Activated T-cell treated with anti-CD3 and anti-CD28 coated beads, Interleukin-2, amount 50 U/mL, for 72 hours (primary cell): ENCODE data around the gene KCNK3. TPM values are rescaled to one million over a fixed set of nuclear protein-coding genes. Genes with fewer than 3 reads are reported as not detected.
A peak's percentile ranks its signal among the peaks of the same experiment; 100 is the strongest.

Experiments used
- ATAC-seq, 2 donors: fragments of 150-1000 bp; cut with Tn5 transposase; replicated peaks in 1 of 2; 2 replicates each; pipeline ENCODE4 v1.10.0; 2021; ENCODE audit warnings: moderate library complexity in 2 of 2, mild to moderate bottlenecking in 1 of 2
- DNase-seq, 2 donors: peaks; one replicate each; pipeline ENCODE4 v3.0.0; 2021 to 2022; ENCODE audit warnings: mixed read lengths in 1 of 2
- H3K27ac Mint-ChIP-seq: one replicate; pipeline ENCODE4 v1.8.0; 2022; ENCODE audit warnings: mild to moderate bottlenecking, moderate library complexity, mixed read lengths
- H3K27me3 Mint-ChIP-seq: one replicate; pipeline ENCODE4 v1.8.0; 2022; ENCODE audit warnings: low read depth, mixed read lengths
- H3K36me3 Mint-ChIP-seq, 2 donors: one replicate each; pipeline ENCODE4 v1.8.0; 2022; ENCODE audit warnings: mixed read lengths in 2 of 2, mild to moderate bottlenecking in 1 of 2; ENCODE audit not compliant: insufficient read depth in 2 of 2
- H3K4me1 Mint-ChIP-seq: one replicate; pipeline ENCODE4 v1.8.0; 2022; ENCODE audit warnings: low read depth, mixed read lengths
- H3K4me3 Mint-ChIP-seq, 2 donors: one replicate each; pipeline ENCODE4 v1.8.0; 2022; ENCODE audit warnings: mild to moderate bottlenecking in 2 of 2, mixed read lengths in 2 of 2, moderate library complexity in 2 of 2
- H3K9me3 Mint-ChIP-seq, 2 donors: one replicate each; pipeline ENCODE4 v1.8.0; 2022; ENCODE audit warnings: mixed read lengths in 2 of 2
- total RNA-seq, 2 donors: library from RNA; stranded (reverse); gene quantifications; one replicate each; pipeline ENCODE4 v1.2.3, GENCODE V29; 2022

Gene KCNK3
- not detected for total RNA-seq

- Mint-ChIP-seq H3K4me3 (peak within 1 kb of the TSS in 1 of 2 donors; percentile 65), H3K9me3 (no peaks in the 10 kb centered on the region), H3K27me3 (peaks cover 71% of the 10 kb centered on the region), H3K27ac (no peak within 1 kb of the TSS), H3K36me3 (no peaks in the 10 kb centered on the region), H3K4me1 (peaks cover 5% of the 10 kb centered on the region)
- ATAC-seq (peak; percentile 69 to 84), DNase-seq (peak; percentile 49 to 63)
Observed at GRCh38 chr2:26692279-26692896, at the start of gene KCNK3. KCNK3 (plus strand) TSS chr2:26692722; CDS start chr2:26692876, 154 bp downstream.

DNA sequence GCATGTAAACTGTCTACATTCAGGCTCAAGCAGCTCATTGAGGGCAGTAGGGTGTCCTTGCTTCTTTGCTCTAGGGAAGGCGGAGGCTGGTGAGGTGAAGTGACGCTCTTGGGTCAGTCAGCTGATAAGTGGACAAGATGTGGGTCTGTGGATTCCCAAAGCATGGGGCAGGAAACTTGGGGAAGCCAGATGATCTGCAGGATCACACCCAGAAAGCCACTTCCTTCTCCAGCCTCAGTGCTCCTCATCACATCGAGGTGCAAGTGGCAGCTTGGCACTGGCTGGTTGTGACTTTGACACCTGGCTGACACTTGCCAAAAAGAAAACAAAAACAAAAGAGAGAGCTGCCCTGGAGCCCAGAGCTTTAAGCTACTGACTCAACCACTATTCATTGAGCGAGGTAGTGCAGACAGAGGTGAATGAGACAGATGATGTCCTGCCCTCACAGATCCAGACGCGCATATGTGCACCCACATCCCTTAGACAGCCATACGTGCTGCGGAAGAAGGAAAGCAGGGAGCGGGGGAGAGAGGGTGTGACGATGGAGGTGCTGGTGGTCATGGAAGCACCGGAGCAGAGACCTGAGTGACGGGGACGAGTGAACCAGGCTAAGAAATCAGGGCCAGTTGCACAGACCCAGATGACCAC lies 48.2 kb upstream of the KCNK3 start:
- H3K4me3 Mint-ChIP-seq = no peak overlapping the region
- H3K9me3 Mint-ChIP-seq = no peaks in the 10 kb centered on the region
- DNase-seq (no peak), ATAC-seq (no peak)
- H3K27me3 Mint-ChIP-seq = peaks cover 53% of the 10 kb centered on the region
- no peak overlapping the region for H3K27ac Mint-ChIP-seq
- no peaks in the 10 kb centered on the region for H3K36me3 Mint-ChIP-seq
- H3K4me1 Mint-ChIP-seq = no peaks in the 10 kb centered on the region

DNA sequence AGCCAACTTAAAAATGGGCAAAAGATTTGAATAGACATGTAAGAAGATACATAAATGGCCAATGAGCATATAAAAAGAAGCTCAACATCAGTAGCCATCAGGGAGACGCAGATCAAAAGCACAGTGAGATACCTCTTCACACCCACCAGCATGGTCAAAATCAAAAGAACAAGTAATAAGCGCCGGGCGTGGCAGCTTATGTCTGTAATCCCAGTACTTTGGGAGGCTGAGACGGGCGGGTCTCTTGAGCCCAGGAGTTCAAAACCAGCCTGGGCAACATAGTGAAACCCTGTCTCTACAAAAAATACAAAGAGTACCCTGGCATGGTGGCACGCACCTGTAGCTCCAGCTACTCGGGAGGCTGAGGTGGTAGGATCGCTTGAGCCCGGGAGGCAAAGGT lies 46.8 kb upstream of the KCNK3 start:
- Mint-ChIP-seq H3K36me3 (no peaks in the 10 kb centered on the region), H3K4me3 (no peak overlapping the region), H3K9me3 (no peaks in the 10 kb centered on the region), H3K27me3 (peaks cover 56% of the 10 kb centered on the region), H3K27ac (no peak overlapping the region), H3K4me1 (no peaks in the 10 kb centered on the region)
- no peak for DNase-seq
- no peak for ATAC-seq

- Mint-ChIP-seq H3K36me3 (no peaks in the 10 kb centered on the region), H3K27me3 (peaks cover 49% of the 10 kb centered on the region), H3K27ac (no peak overlapping the region), H3K9me3 (no peaks in the 10 kb centered on the region), H3K4me3 (no peak overlapping the region), H3K4me1 (no peaks in the 10 kb centered on the region)
- ATAC-seq (no peak), DNase-seq (no peak)
Observed at GRCh38 chr2:26646986-26647672, 45.4 kb upstream of the KCNK3 start.

DNA sequence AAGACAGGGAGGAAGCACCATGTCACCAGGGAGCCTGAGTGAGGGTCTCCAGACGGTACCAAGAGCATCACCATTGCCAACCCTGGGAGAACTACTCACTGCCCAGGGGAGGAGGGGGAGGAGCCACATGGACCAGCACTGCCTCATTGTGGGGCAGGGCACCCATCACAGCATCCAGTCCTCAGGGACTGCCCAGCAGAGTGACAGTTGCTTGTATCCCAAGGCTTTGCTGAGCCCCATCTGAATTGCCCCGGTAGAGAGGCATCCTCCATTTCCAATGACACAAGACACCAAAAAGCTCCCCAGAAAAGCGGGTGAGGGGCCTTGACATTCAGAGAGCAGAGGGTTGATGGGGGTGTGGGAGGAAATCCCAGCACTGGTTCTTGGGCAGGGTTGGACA lies 44.5 kb upstream of the KCNK3 start:
- no peak overlapping the region for H3K27ac Mint-ChIP-seq
- H3K4me3 Mint-ChIP-seq = no peak overlapping the region
- DNase-seq = no peak
- no peak for ATAC-seq
- no peaks in the 10 kb centered on the region for H3K4me1 Mint-ChIP-seq
- no peaks in the 10 kb centered on the region for H3K36me3 Mint-ChIP-seq
- H3K9me3 Mint-ChIP-seq = no peaks in the 10 kb centered on the region
- H3K27me3 Mint-ChIP-seq = peaks cover 44% of the 10 kb centered on the region

DNA sequence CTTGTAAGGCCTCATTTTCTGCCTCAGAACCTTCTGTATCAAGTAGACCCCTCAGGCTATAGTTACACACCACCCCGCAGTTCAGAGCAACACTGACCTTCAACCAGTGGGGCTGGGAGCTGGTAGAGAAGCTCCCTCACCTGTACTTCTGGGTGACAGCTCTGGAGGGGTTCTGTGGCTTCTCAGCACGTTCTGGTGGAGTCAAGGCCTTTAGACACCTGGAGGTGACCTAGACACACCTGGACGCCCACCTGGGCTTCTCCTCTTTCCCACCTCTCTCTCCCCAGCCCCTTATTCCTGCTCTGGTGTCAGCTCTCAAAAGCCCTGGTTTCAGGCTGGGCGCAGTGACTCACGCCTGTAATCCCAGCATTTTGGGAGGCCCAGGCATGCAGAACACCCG lies 44.0 kb upstream of the KCNK3 start:
- Mint-ChIP-seq H3K36me3 (no peaks in the 10 kb centered on the region), H3K9me3 (no peaks in the 10 kb centered on the region), H3K4me1 (no peaks in the 10 kb centered on the region), H3K4me3 (no peak overlapping the region), H3K27ac (no peak overlapping the region), H3K27me3 (peaks cover 42% of the 10 kb centered on the region)
- no peak for ATAC-seq
- no peak for DNase-seq

DNA sequence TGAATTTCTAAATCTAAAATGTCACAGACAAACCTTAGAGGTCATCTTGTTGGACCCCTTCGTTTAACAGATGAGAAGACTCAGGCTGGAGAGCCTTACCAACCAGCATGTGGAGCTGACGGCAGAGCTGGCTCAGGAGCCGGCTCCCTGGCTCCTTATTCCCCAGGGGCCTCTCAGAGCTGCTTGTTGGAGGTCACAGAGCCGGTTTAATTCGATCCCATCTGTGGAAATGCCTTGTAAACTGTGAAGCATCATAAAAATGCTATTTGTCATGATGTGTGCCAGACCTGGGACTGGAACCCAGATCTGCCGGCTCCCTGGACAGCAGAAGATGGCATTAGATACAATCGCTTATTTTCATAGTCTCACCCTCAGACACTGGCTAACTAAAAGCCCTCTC lies 43.2 kb upstream of the KCNK3 start:
- Mint-ChIP-seq H3K9me3 (no peaks in the 10 kb centered on the region), H3K4me3 (no peak overlapping the region), H3K36me3 (no peaks in the 10 kb centered on the region), H3K4me1 (no peaks in the 10 kb centered on the region), H3K27ac (no peak overlapping the region), H3K27me3 (peaks cover 36% of the 10 kb centered on the region)
- DNase-seq = no peak
- no peak for ATAC-seq

- H3K27me3 Mint-ChIP-seq = peaks cover 31% of the 10 kb centered on the region
- no peak overlapping the region for H3K27ac Mint-ChIP-seq
- H3K4me3 Mint-ChIP-seq = no peak overlapping the region
- H3K36me3 Mint-ChIP-seq = no peaks in the 10 kb centered on the region
- no peak for DNase-seq
- no peaks in the 10 kb centered on the region for H3K9me3 Mint-ChIP-seq
- no peak for ATAC-seq
- no peaks in the 10 kb centered on the region for H3K4me1 Mint-ChIP-seq
Observed at GRCh38 chr2:26649992-26650712, 42.4 kb upstream of the KCNK3 start.

GRCh38 chr2:26650713-26651469 lies 41.6 kb upstream of the KCNK3 start:
- no peaks in the 10 kb centered on the region for H3K36me3 Mint-ChIP-seq
- ATAC-seq = no peak
- no peak for DNase-seq
- H3K27me3 Mint-ChIP-seq = peaks cover 24% of the 10 kb centered on the region
- H3K9me3 Mint-ChIP-seq = no peaks in the 10 kb centered on the region
- no peaks in the 10 kb centered on the region for H3K4me1 Mint-ChIP-seq
- no peak overlapping the region for H3K27ac Mint-ChIP-seq
- no peak overlapping the region for H3K4me3 Mint-ChIP-seq

- DNase-seq (no peak), ATAC-seq (no peak)
- Mint-ChIP-seq H3K4me1 (no peaks in the 10 kb centered on the region), H3K4me3 (no peak overlapping the region), H3K27ac (no peak overlapping the region), H3K27me3 (peaks cover 19% of the 10 kb centered on the region), H3K9me3 (no peaks in the 10 kb centered on the region), H3K36me3 (no peaks in the 10 kb centered on the region)
Observed at GRCh38 chr2:26651470-26651771, 41.1 kb upstream of the KCNK3 start.

DNA sequence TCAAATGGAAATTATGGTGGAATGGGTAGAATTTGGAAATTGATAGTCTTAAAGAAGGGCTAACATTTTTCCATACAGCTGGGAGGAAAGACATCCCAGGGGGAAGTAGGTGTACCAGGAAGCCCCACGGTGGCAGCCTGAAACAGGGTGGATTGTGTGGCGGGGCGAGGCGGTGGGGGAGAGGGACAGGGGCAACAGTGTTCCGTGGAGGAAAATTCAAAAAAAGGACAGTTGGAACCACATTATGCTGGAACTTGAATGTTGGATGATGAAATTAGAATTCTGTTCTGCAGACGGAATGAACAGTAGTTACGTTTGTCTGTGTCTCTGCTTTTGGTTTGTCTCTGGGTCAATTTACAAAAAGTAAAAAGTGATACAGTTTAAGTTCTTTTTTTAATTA lies 40.7 kb upstream of the KCNK3 start:
- no peak overlapping the region for H3K4me3 Mint-ChIP-seq
- DNase-seq = no peak
- no peak overlapping the region for H3K27ac Mint-ChIP-seq
- H3K4me1 Mint-ChIP-seq = no peaks in the 10 kb centered on the region
- H3K27me3 Mint-ChIP-seq = peaks cover 18% of the 10 kb centered on the region
- H3K9me3 Mint-ChIP-seq = no peaks in the 10 kb centered on the region
- H3K36me3 Mint-ChIP-seq = no peaks in the 10 kb centered on the region
- ATAC-seq = no peak

DNA sequence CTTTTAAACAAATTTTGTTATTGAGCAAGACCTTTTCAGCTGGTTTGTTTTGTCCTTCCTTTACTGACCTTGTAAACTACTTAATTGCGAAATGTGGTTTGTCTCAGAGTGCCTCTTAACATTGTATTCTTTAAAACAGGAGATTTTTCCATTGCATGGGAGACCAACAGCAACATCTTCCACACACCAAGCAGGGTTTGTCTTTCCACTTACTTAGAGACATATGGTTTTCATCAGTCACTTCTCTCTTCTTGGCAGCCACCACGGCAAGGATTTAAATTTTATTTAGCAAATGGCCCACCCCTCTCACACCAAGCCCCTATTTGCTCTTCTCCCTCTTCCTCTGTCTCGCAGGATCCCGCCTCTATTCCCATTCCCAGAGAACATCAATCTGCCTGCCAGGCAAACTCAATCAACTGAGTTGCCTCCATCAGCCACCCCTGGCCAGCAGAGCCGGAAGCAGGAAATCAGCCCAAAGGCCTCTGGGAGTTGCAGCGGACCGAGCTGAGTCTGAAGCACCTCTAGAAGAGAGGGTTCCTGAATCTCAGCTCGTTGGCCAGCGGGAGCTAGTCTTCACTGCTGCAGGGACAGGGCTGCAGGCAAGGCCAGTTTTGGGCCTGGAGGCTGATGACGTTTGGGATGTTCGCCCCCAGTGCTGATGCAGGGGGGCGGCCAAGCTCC lies 40.0 kb upstream of the KCNK3 start:
- H3K4me1 Mint-ChIP-seq = no peaks in the 10 kb centered on the region
- no peak overlapping the region for H3K4me3 Mint-ChIP-seq
- ATAC-seq (no peak), DNase-seq (no peak)
- H3K9me3 Mint-ChIP-seq = no peaks in the 10 kb centered on the region
- H3K27ac Mint-ChIP-seq = no peak overlapping the region
- no peaks in the 10 kb centered on the region for H3K36me3 Mint-ChIP-seq
- peaks cover 13% of the 10 kb centered on the region for H3K27me3 Mint-ChIP-seq
